GM19397 (cell line): ENCODE measurements around the gene MAN2A1.

ENCODE experiments used
- ATAC-seq: cut with Tn5 transposase; IDR thresholded peaks from one replicate; pipeline ENCODE4 v1.9.1; 2021; ENCODE audit warnings: mild to moderate bottlenecking, moderate library complexity; ENCODE audit not compliant: unreplicated experiment

MAN2A1 gene

DNA sequence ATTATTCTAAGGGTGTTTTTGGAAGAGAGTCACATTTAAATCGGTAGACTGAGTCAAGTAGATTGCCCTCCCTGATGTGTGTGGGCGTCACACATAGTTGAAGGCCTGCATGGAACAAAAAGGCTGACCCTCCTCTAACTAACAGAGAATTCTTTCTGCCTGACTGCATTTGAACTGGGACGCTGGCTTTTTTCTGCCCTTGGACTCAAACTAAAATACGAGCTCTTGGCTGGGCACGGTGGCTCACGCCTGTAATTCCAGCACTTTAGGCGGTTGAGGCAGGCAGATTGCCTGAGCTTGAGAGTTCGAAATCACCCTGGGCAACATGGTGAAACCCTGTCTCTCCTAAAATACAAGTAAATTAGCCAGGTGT lies 209.4 kb downstream of the MAN2A1 start:
- ATAC-seq, result no peak

DNA sequence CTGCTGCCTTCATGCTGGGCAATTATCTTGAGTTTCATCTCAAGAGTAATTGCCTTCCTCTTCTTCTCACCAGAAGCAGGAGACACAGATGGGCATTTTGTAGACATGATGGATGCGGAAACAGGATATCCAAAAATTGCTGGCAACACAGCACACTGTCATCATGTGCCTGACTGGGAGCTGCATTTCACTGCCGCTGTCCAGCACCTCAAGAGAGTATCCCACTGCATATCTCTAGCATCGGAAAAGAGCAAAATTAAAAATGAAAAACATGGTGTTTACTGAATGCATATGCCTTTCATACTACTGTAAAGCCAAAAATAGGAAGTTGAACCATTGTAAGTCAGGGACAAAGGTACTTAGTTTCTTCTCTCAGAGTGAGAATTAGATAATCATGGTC lies 210.7 kb downstream of the MAN2A1 start:
- ATAC-seq, result no peak

DNA sequence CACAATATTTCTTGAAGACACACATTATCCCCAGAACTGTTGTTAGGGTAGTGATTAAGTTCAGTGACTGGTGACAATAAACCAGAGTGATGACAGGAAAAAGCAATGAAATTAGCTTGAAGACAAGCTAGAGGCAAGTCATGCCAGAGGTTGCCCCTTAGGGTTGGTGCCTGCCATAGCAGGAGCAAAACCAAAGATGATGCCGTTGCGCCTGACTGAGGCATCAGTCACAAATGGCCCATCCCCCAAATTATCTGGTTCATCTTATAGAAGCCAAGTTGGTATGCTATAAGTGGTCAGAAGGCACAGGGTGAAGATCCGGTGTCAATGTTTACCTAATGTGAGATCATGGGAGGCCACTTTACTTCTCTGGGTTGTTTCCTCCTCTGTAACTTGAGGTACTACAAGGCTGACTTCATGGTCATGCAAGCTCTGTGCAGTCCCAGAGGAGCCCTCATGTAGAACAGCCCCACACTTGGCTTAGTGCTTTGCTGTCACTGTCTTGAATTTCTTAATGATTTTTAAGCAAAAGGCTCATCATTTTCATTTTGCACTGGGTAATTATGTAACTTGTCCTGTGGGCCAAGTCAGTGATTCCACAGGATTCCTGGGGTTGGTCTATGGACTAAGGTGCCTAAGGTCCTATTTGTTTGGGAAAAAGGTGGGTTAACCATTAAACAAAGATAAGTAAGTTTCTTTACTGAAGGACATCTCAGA lies 211.3 kb downstream of the MAN2A1 start:
- ATAC-seq, result no peak

DNA sequence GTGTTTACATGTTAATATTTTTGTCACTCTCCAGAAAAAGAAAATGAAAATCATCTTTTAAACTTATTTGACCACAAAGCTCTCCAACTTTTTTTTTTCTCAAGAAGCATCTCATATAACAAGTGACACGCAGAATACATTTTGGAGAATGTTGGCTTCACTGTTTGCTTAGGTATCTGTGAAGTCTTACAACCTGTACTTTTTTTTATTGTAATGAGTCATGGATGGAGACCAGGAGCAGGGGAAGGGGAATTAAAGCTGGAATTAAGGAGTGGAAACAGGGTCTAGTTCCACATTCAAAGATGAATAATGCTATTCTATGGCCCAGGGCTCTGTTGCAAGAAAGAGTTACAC lies 211.9 kb downstream of the MAN2A1 start:
- ATAC-seq, result no peak

DNA sequence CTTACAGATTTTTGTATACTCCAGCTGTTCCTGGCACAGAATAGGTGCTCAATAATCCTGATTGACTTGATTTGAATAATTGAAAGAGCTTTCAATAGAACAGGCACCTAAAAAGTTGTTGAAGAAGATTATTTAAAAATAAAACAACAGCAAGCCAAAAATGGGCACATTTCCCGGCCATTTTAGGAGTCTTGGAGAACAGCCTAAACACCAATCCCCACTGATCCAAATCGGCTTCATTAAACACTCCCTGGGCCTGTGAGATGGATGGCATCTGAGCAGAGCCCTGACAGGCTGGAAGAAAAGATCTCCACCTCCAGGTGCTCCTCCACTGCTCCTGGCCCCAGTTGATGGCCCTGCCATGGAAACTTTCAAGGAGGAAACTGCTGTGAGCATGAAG lies 213.3 kb downstream of the MAN2A1 start:
- no peak for ATAC-seq

DNA sequence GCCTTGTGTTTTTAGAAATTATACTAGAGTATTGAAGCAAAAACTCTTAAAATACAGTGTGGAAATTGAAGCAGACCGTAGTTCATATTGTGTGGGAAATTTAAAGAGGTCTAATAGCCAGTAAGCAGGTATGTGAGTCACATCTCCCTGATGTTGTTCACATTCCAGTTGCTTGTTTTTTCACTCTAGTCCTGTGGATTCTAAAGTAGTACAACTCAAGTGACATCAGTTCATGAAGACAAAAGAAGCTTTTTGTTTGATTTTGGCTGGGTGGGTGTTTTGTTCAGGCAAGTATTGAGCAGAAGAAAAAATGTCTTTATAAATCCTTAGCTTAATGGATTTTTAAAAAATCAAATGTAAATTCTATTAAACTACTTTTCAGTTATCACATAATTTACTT lies 216.2 kb downstream of the MAN2A1 start:
- ATAC-seq, result no peak

DNA sequence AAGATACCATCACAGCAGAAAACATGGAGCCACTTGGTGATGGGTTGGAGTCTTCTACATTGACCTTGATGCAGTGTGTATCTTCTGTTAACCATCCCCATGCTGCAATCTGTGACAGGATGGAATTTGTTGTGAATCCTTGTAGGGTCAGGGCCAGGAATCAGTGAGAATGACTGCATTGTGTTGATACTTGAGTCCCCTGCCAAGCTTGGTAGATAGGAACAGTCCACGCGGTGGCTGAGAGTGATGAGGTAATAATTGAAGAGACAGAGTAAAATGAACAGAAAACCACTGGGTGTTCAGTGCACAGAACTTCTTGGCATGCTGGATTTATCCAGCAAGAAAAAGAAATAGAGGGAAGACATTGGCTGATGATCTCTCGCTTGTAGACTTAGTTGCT lies 217.5 kb downstream of the MAN2A1 start:
- no peak for ATAC-seq

DNA sequence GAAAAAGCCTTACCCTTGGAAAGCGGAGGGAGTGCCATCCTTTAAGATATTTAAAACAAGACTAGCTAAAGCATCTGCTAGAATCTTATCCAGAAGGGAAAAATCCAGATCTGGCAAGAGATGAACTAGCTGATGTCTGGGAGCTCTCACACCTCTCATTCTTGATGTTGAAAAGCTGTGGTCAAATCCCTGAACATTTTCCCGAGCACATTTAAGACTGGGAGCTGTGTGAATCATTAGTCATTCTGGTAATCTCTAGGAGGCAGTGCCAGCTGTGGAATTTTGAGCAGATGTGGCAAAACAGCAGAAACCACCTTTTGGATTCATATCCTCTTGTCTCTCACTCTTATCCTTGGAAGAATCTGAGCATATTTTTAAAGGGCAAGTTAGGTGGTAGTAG lies 218.0 kb downstream of the MAN2A1 start:
- no peak for ATAC-seq

DNA sequence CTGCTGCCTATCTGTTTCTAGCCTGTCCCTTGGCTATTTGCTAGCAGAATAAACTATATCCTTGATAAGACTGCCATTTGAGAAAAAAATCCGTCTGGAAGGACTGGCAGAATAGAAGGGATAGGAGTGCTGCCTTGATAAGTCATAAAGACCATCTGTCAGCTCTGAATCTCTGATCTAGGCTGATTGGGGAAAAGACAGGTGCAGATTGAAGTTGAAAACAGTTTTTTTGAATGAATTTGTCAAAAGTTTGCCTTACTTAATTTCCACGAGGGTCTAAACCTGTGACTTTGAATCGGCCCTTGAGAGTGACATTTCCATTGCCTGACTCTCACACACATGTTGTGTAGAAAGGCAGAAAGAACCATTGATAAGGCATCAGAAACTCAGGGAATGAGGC lies 218.6 kb downstream of the MAN2A1 start:
- ATAC-seq, result no peak

DNA sequence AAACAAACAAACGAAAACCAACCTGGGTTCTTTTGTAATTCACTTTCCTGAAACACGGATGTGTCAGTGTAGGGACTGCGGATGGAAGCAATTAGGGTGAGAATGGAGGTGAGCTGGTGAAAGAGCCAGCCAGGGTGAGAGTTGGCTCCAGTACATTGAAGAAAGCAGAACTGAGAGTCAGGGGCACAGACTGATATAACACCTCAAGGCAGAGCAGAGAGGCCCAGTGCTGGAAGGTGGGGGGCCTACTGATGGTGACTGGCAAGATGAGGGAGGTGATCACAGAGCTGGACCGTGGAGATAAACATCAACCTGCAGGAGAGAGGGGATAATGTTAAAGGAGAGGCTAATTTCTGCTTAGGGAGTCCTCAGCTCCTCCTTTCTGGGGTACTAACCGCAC lies 221.1 kb downstream of the MAN2A1 start:
- ATAC-seq, result no peak

DNA sequence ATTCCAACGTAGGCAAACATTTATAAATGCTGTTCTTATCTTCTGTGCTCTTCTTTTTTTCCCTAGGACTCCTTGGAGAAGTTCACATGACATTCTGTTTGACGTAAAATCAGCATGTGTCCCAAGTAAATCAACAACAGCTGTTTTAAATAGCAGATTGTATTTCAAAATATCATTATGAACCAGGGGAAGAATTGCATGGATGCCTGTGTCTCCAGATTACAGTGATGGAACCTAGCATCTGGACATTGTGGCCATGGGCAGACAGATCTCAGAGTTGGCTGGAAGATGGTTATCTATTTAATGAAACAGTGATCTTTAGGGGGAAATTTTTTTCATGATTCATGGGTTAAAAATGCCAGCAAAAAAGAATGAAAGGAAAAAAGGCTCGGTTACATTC lies 222.0 kb downstream of the MAN2A1 start:
- ATAC-seq, result no peak

DNA sequence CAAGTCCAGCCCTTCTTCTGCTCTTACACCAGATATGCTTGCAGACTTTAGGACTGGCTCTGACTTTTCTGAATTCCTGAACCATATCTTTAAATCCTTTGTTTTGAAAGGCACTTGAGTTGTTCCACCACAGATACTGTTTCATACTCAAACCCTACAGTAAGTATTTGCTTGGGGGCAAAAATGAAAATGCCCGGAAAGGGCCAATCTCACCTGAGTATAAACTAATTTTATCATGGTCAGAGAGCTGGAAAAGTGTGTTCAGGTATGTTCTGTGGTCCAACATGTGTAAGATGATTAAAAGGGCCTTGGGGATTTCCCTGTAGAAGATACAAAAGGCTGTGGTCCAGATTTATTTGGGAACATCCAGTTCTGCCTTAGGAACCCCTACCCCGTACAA lies 225.2 kb downstream of the MAN2A1 start:
- no peak for ATAC-seq

DNA sequence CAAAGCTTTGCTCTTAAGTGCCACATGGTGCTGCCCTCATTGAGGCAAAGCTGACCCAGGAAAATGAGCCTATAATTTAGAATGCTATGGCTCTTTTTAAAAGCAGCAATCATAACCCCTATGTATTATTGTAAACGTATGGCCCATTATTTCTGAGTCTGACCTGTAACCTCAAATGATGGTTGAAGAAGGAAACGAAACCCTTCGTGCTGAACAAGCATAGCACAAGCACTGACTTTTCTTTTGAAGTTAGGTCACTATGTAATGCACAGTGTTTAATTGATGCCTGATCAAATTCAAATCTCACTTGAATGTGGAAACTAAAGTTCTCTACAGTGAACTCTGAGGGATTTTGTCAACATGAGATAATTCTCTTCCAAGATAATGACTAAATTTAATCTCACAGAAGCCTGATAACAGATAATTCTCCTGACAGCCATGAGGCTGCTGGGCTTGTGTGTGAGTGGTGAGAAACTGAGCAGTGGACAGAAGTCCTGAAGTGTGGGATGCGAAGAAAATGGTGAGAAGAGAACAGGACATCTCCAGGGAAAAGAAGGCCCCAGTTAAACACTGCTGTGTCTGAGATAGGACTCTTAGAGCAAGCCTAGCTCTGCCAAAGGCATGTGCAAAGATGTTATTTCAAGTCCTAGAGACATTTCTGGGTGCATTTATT lies 226.9 kb downstream of the MAN2A1 start:
- ATAC-seq, result no peak
